ENCODE data around the gene LNX2. TPM values are rescaled to one million over a fixed set of nuclear protein-coding genes. Genes with fewer than 3 reads are reported as not detected.
A peak's percentile ranks its signal among the peaks of the same experiment; 100 is the strongest.

LNX2 gene
- total RNA-seq, 1 donor from 2014 or later, result 9.2 TPM

GRCh38 chr13:27601803-27602202 is 18.5 kb downstream of the LNX2 start:
- no peak overlapping the region for H3K27ac Mint-ChIP-seq (ENCODE audit: unreplicated experiment)
- no peaks in the 10 kb centered on the region for H3K36me3 Mint-ChIP-seq (ENCODE audit: low read depth)
- no peak for DNase-seq (ENCODE audit: low spot score)
- TF ChIP-seq CTCF (IDR thresholded peaks at IDR 0.05), result no peak
- H3K4me1 Mint-ChIP-seq (ENCODE audit: low read depth), result peaks cover 22% of the 10 kb centered on the region
- H3K9me3 Mint-ChIP-seq (ENCODE audit: low read depth), result no peaks in the 10 kb centered on the region
- no peaks in the 10 kb centered on the region for H3K27me3 Mint-ChIP-seq (ENCODE audit: low read depth)
- no peak overlapping the region for H3K4me3 Mint-ChIP-seq (ENCODE audit: unreplicated experiment)

GRCh38 chr13:27601208-27601607 is 19.1 kb downstream of the LNX2 start:
- Mint-ChIP-seq H3K4me3 (ENCODE audit: unreplicated experiment) (no peak overlapping the region), H3K27ac (ENCODE audit: unreplicated experiment) (no peak overlapping the region), H3K27me3 (ENCODE audit: low read depth) (no peaks in the 10 kb centered on the region), H3K9me3 (ENCODE audit: low read depth) (no peaks in the 10 kb centered on the region), H3K4me1 (ENCODE audit: low read depth) (peaks cover 19% of the 10 kb centered on the region), H3K36me3 (ENCODE audit: low read depth) (no peaks in the 10 kb centered on the region)
- DNase-seq (ENCODE audit: low spot score), result no peak
- TF ChIP-seq CTCF (IDR thresholded peaks at IDR 0.05), result no peak

- peaks cover 16% of the 10 kb centered on the region for H3K4me1 Mint-ChIP-seq (ENCODE audit: low read depth)
- no peaks in the 10 kb centered on the region for H3K36me3 Mint-ChIP-seq (ENCODE audit: low read depth)
- peak overlapping the region; percentile 67 for H3K27ac Mint-ChIP-seq (ENCODE audit: unreplicated experiment)
Observed at GRCh38 chr13:27600711-27601110, 19.6 kb downstream of the LNX2 start.

GRCh38 chr13:27599845-27600553 is 20.3 kb downstream of the LNX2 start:
- no peak overlapping the region for H3K4me3 Mint-ChIP-seq (ENCODE audit: unreplicated experiment)
- no peaks in the 10 kb centered on the region for H3K36me3 Mint-ChIP-seq (ENCODE audit: low read depth)
- DNase-seq (ENCODE audit: low spot score), result no peak
- H3K9me3 Mint-ChIP-seq (ENCODE audit: low read depth), result no peaks in the 10 kb centered on the region
- peak overlapping the region; percentile 71 for H3K27ac Mint-ChIP-seq (ENCODE audit: unreplicated experiment)
- no peaks in the 10 kb centered on the region for H3K27me3 Mint-ChIP-seq (ENCODE audit: low read depth)
- TF ChIP-seq CTCF (IDR thresholded peaks at IDR 0.05), result no peak
- H3K4me1 Mint-ChIP-seq (ENCODE audit: low read depth), result peaks cover 14% of the 10 kb centered on the region

More at GRCh38 chr13:27600711-27601110, 19.6 kb downstream of the LNX2 start:
- no peak overlapping the region for H3K4me3 Mint-ChIP-seq (ENCODE audit: unreplicated experiment)
- H3K9me3 Mint-ChIP-seq (ENCODE audit: low read depth), result no peaks in the 10 kb centered on the region
- DNase-seq (ENCODE audit: low spot score), result no peak
- TF ChIP-seq CTCF (IDR thresholded peaks at IDR 0.05), result no peak
- no peaks in the 10 kb centered on the region for H3K27me3 Mint-ChIP-seq (ENCODE audit: low read depth)

GRCh38 chr13:27599096-27599495 is 21.2 kb downstream of the LNX2 start:
- H3K27ac Mint-ChIP-seq (ENCODE audit: unreplicated experiment), result no peak overlapping the region
- no peaks in the 10 kb centered on the region for H3K27me3 Mint-ChIP-seq (ENCODE audit: low read depth)
- no peaks in the 10 kb centered on the region for H3K36me3 Mint-ChIP-seq (ENCODE audit: low read depth)
- no peak for DNase-seq (ENCODE audit: low spot score)
- peaks cover 14% of the 10 kb centered on the region for H3K4me1 Mint-ChIP-seq (ENCODE audit: low read depth)
- no peaks in the 10 kb centered on the region for H3K9me3 Mint-ChIP-seq (ENCODE audit: low read depth)
- no peak overlapping the region for H3K4me3 Mint-ChIP-seq (ENCODE audit: unreplicated experiment)
- TF ChIP-seq CTCF (IDR thresholded peaks at IDR 0.05), result no peak
